ENCODE data around the gene STXBP1.
A peak's percentile ranks its signal among the peaks of the same experiment; 100 is the strongest.

STXBP1 gene

GRCh38 chr9:127715470-127716337 lies 103.6 kb downstream of the STXBP1 start, which contains the start of the genes PTRH1 and TTC16 (continued):
- TF ChIP-seq TSHZ1 (tag by site-specific recombination; IDR thresholded peaks at IDR 0.05; ENCODE audit: borderline replicate concordance) (no peak), ZNF585B (tag by site-specific recombination; IDR thresholded peaks at IDR 0.05) (no peak), ZNF639 (tag by site-specific recombination; IDR thresholded peaks at IDR 0.05) (no peak), PRDM1 (tag by site-specific recombination; IDR thresholded peaks at IDR 0.05) (no peak), ZNF449 (tag by site-specific recombination; IDR thresholded peaks at IDR 0.05) (no peak), ZFHX2 (tag by site-specific recombination; conservative IDR thresholded peaks at IDR 0.05) (no peak; the same call in none of the 2 replicates), MYNN (tag by site-specific recombination; IDR thresholded peaks at IDR 0.05; ENCODE audit: borderline replicate concordance) (peak; percentile 85), SP2 (tag by site-specific recombination; IDR thresholded peaks at IDR 0.05) (peak; percentile 95), REPIN1 (tag by site-specific recombination; IDR thresholded peaks at IDR 0.05; ENCODE audit: low read depth) (no peak), INSM2 (tag by site-specific recombination; IDR thresholded peaks at IDR 0.05) (0 out of 2 replicates have a peak, but pooled peaks have one; percentile 49), ZNF629 (tag by site-specific recombination; IDR thresholded peaks at IDR 0.05) (peak; percentile 92), ZNF664 (tag by site-specific recombination; IDR thresholded peaks at IDR 0.05) (no peak), ZNF239 (tag by site-specific recombination; IDR thresholded peaks at IDR 0.05) (no peak), HIC1 (tag by site-specific recombination; IDR thresholded peaks at IDR 0.05) (no peak), GFI1B (tag by site-specific recombination; IDR thresholded peaks at IDR 0.05) (no peak), ZNF548 (tag by site-specific recombination; IDR thresholded peaks at IDR 0.05) (no peak), ZNF654 (tag by site-specific recombination; IDR thresholded peaks at IDR 0.05; ENCODE audit: low read depth) (no peak), ZNF837 (tag by site-specific recombination; IDR thresholded peaks at IDR 0.05) (no peak), YY2 (tag by site-specific recombination; IDR thresholded peaks at IDR 0.05) (peak; percentile 87), ZNF670 (tag by site-specific recombination; IDR thresholded peaks at IDR 0.05; ENCODE audit: low read depth) (no peak), ZNF416 (tag by site-specific recombination; IDR thresholded peaks at IDR 0.05) (no peak), FEZF1 (tag by site-specific recombination; IDR thresholded peaks at IDR 0.05) (no peak), ZNF707 (tag by site-specific recombination; IDR thresholded peaks at IDR 0.05) (no peak), ZNF658 (tag by site-specific recombination; IDR thresholded peaks at IDR 0.05) (no peak), ZNF16 (tag by site-specific recombination; IDR thresholded peaks at IDR 0.05; ENCODE audit: low read depth) (no peak)
- TF ChIP-seq, protein P1, sequence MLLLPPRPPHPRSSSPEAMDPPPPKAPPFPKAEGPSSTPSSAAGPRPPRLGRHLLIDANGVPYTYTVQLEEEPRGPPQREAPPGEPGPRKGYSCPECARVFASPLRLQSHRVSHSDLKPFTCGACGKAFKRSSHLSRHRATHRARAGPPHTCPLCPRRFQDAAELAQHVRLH (tag by site-specific recombination; IDR thresholded peaks at IDR 0.05) = no peak
- TF ChIP-seq, protein P2, sequence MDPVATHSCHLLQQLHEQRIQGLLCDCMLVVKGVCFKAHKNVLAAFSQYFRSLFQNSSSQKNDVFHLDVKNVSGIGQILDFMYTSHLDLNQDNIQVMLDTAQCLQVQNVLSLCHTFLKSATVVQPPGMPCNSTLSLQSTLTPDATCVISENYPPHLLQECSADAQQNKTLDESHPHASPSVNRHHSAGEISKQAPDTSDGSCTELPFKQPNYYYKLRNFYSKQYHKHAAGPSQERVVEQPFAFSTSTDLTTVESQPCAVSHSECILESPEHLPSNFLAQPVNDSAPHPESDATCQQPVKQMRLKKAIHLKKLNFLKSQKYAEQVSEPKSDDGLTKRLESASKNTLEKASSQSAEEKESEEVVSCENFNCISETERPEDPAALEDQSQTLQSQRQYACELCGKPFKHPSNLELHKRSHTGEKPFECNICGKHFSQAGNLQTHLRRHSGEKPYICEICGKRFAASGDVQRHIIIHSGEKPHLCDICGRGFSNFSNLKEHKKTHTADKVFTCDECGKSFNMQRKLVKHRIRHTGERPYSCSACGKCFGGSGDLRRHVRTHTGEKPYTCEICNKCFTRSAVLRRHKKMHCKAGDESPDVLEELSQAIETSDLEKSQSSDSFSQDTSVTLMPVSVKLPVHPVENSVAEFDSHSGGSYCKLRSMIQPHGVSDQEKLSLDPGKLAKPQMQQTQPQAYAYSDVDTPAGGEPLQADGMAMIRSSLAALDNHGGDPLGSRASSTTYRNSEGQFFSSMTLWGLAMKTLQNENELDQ (tag by site-specific recombination; IDR thresholded peaks at IDR 0.05; ENCODE audit: low read depth) = no peak

Data from HEK293 (cell line).